Activated naive CD8-positive, alpha-beta T cell treated with anti-CD3 and anti-CD28 coated beads for 36 hours (primary cell): ENCODE measurements around the gene UROC1. TPM values are rescaled to one million over a fixed set of nuclear protein-coding genes. Genes with fewer than 3 reads are reported as not detected.
A peak's percentile ranks its signal among the peaks of the same experiment; 100 is the strongest.

Source experiments
- DNase-seq: peaks from one replicate; pipeline ENCODE4 v3.0.0; 2021
- H3K27ac Mint-ChIP-seq: one replicate; pipeline ENCODE4 v1.8.0; 2022; ENCODE audit warnings: mild to moderate bottlenecking, moderate library complexity, mixed read lengths
- H3K27me3 Mint-ChIP-seq: one replicate; pipeline ENCODE4 v1.8.0; 2022; ENCODE audit warnings: mild to moderate bottlenecking, mixed read lengths
- H3K36me3 Mint-ChIP-seq: one replicate; pipeline ENCODE4 v1.8.0; 2021; ENCODE audit warnings: mild to moderate bottlenecking, mixed read lengths
- H3K4me1 Mint-ChIP-seq: one replicate; pipeline ENCODE4 v1.8.0; 2021; ENCODE audit warnings: mixed read lengths
- H3K4me3 Mint-ChIP-seq: one replicate; pipeline ENCODE4 v1.8.0; 2022; ENCODE audit warnings: mild to moderate bottlenecking, moderate library complexity, mixed read lengths
- H3K9me3 Mint-ChIP-seq: one replicate; pipeline ENCODE4 v1.8.0; 2022; ENCODE audit warnings: mixed read lengths
- total RNA-seq, 2 experiments: library from RNA; stranded (reverse); gene quantifications; one replicate each; pipeline ENCODE4 v1.2.3, GENCODE V29; 2021

Gene UROC1
- total RNA-seq, 2 experiments from 2014 or later: not detected

DNA sequence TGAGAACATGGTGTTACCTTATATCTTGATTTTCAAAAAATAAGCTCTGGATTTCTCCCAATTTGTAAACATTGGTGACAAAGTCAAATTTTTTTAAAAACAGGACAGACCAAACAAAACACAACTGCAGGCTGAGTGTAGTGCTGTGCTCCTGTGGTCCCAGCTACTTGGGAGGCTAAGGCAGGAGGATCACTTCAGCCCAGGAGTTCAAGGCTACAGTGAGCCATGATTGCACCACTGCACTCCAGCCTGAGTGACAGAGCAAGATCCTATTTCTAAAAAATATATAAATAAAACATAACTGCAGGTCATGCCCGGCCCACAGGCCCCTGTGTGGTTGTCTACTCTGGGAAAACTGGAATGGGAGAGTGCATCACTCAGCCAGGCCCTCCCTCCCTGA lies 37.9 kb downstream of the UROC1 start:
- no peak overlapping the region for H3K4me3 Mint-ChIP-seq
- no peak overlapping the region for H3K27ac Mint-ChIP-seq
- H3K9me3 Mint-ChIP-seq: no peaks in the 10 kb centered on the region
- H3K4me1 Mint-ChIP-seq: peaks cover 3% of the 10 kb centered on the region
- no peaks in the 10 kb centered on the region for H3K27me3 Mint-ChIP-seq
- DNase-seq: no peak
- H3K36me3 Mint-ChIP-seq: peaks cover under 1% of the 10 kb centered on the region

DNA sequence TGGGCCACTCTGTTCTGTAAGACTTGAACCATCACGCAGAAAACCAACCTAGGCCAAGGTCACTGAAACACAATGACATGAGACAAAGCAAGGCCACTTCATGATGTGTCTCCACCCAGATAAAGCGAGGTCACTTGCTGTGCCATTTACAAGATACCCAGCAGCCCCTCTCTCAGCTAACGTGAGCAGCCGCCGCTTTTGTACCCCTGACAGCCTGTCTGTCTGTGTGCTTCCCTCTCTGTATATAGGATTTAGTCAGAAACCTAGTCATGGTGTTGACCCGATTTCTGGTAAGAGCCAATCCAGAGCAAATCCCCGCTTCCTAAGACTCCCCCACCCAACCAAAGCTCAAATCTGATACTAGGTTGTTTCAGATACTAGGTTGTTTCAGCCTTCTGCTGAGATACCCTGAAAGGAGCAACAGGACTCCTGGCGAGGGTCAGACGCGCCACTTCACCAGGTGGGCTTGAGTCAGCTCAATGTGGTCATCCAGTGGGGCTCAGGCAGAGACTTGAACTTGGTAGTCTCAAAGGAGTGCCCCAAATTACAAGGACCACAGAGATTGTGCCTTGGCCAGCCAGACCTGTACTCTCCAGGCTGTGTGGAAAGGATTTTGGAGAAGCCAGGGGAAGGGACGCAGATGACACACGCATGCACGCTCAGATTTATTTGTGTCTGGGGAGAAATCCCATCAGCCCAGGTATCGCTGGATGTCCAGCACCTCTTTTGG lies 38.8 kb downstream of the UROC1 start:
- H3K27me3 Mint-ChIP-seq: no peaks in the 10 kb centered on the region
- peaks cover 7% of the 10 kb centered on the region for H3K4me1 Mint-ChIP-seq
- DNase-seq: no peak
- H3K27ac Mint-ChIP-seq: no peak overlapping the region
- H3K36me3 Mint-ChIP-seq: peaks cover 10% of the 10 kb centered on the region
- no peaks in the 10 kb centered on the region for H3K9me3 Mint-ChIP-seq
- no peak overlapping the region for H3K4me3 Mint-ChIP-seq

DNA sequence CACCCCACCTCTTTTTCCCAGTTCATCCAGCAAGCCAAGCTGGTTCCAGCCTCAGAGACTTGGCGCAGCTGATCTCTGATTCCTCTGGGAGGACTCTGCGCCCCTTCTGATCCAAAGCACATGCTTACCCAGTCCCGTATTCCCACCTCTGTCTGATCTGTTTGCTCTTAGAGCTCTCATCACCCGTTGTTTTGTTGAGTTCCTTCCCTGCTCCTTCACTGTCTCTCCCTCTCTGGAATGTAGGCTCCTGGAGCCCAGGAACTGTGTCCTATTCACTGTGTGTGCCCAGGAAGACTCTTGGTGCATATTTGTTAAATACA lies 40.6 kb downstream of the UROC1 start:
- Mint-ChIP-seq H3K27ac (no peak overlapping the region), H3K4me1 (peaks cover 25% of the 10 kb centered on the region), H3K27me3 (no peaks in the 10 kb centered on the region), H3K9me3 (no peaks in the 10 kb centered on the region), H3K36me3 (peaks cover 26% of the 10 kb centered on the region), H3K4me3 (peak overlapping the region; percentile 32)
- DNase-seq: no peak

DNA sequence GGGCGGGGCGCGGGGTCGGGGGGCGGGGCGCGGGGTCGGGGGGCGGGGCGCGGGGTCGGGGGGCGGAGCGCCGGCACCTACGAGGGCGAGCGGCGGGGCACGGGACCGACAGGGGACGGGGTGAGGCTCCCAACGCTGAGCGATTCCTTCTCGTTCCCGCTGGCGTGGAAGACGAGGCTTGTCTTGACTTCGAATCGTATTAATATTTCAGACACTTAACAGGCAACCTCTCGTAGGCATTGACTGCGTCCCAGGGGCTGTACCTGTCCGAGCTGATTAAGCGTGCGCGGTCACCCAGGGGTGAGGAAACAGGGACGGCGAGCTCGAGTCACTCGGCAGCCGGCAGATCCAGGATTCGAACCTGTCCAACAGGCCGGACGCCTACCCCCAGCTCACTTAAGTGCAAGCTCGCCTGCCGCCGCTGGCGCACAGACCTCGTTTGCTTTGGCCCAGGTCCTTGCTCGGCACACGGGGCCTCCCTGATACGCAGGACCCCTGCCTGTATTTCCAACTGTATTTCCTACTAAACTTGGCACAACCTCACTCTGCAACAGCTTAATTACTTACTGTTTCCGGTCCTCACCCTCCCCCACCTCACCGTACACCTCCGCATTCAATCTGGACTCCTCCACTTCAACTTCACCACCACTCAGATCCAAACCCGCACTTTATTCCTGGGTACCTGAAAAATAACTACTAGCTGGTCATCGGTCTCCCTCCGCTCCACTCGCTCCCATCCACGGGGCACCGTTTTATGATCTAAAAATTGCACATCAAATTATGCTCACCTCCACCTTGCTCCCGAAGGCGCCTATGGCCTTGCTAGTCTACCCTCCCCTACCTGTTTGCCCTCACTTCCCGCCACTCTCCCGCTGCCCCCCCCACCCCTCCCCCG lies 41.2 kb downstream of the UROC1 start:
- no peak for DNase-seq
- H3K27me3 Mint-ChIP-seq: no peaks in the 10 kb centered on the region
- H3K4me1 Mint-ChIP-seq: peaks cover 25% of the 10 kb centered on the region
- peak overlapping the region; percentile 66 for H3K27ac Mint-ChIP-seq
- no peaks in the 10 kb centered on the region for H3K9me3 Mint-ChIP-seq
- peak overlapping the region; percentile 80 for H3K4me3 Mint-ChIP-seq
- peaks cover 26% of the 10 kb centered on the region for H3K36me3 Mint-ChIP-seq

DNA sequence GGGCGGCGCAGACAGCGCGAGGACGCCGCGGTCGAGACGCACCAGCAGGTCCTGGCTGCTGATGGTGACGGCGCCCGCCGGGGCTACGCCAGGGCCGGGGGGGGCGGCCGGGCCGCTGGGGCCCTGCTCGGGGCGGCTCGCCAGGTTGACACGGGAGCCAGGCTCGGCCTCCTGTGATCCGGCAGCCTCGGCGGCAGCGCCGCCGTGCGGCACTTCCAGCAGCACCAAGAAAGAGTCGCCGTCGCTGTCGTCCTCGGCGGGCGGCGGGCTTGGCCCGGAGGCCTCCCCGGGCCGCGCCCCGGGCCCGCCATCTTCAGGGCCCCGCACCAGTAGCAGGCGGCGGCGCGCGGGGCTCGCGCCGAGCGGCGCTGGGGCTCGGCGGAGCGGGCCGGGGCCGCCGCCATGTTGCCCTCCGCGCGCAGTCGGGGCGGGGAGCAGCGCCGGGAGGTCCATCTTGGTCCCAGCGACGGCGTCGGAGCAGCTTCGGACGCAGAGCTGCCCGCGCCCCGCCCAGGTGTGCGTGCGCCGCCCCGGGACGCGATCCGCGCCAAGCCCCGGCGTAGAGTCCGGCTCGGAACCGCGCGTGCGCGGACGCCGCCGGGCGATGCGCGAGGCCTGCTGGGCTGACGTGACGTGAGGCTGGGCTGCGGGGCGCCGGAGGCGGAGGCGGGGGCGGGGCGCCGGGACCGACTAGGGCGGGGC lies 42.0 kb downstream of the UROC1 start, which contains the start of gene ZXDC:
TSS of gene ZXDC (minus strand) at position 479 of the 702 bp plus-strand sequence. CDS start at position 453, 26 bp downstream.
- Mint-ChIP-seq H3K4me3 (peak within 1 kb of the TSS; percentile 95), H3K4me1 (peaks cover 31% of the 10 kb centered on the region), H3K27ac (peak within 1 kb of the TSS; percentile 84), H3K36me3 (peaks cover 33% of the 10 kb centered on the region), H3K27me3 (no peaks in the 10 kb centered on the region), H3K9me3 (no peaks in the 10 kb centered on the region)
- DNase-seq: peak; percentile 93

DNA sequence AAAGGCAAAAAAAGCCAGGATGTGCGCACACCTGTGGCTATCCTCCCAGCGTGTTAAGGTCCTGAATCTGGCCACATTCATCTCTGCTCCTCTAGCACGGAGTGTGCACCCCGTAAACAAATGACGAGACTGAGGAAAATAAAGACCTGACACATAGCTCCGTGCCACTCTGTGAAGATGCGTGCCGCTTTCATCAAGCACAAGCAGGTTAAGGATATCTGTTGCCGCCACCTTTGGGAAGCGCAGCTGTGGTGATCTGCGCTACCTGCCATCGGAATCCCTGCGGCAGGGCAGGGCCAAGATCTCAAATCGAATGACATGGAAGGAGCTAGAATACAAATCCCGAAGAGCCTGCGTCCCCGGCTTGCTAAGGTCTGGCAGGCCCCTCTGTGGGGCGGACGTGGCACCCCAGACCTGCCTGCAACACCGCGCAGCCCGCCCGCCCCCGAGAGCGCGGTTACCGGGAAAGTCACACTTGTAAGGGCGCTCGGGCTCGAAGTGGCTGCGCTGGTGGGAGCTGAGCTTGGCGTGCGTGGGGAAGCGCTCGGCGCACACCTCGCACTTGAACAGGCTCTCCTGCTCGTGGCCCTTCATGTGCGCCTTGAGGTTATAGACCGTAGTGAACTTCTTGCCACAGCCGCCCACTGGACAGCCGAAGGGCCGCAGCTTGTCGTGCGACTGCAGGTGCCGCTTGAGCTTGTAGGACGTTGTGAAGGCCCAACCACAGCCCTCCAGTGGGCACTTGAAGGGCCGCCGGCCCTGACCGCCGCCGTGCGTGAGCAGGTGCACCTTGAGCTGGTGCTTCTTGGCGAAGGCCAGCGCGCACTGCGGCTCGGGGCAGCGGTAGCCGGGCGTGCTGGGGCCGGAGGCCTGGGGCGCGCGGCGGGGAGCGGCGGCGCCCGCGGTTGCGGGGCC lies 42.8 kb downstream of the UROC1 start:
- Mint-ChIP-seq H3K27me3 (no peaks in the 10 kb centered on the region), H3K4me3 (peak overlapping the region; percentile 95), H3K36me3 (peaks cover 35% of the 10 kb centered on the region), H3K27ac (peak overlapping the region; percentile 84), H3K4me1 (peaks cover 33% of the 10 kb centered on the region), H3K9me3 (no peaks in the 10 kb centered on the region)
- peak; percentile 46 for DNase-seq

DNA sequence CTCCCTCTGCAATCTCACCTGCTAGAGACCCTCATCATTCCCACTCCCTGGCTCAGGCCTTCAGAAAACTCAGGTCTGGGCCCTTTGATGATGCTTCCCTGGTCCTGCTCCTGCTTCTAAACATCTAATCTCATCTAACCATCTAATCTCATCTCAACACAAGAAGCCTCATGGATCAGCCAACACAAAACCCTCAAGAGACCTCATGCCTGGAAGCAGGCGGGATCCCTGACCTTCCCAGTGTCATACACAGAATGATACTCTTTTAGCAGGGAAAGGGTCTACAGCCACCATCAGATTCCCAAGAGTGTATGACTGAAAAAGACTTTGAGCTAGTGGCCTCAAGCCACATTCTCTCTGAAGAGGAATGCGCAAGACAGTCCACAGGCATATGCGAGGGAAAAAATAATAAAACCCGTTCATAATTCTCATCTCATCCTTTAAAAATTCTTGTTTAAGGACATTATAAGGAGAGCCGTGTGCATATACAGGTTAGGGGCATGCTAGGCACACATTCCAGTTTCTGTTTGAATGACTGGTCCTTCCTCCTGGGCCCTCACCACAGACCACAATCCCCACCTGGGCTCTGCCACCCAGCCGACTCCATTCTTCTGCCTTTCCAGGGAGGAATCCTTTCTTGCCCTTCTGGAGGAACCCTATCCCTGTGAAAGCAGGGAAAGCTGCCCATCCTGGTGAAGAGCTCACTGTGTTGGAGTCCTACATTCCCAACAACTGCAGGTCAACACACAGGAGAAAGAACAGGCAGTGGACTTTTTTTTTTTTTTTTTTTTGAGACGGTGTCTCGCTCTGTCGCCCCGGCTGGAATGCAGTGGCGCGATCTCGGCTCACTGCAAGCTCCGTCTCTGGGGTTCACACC lies 44.0 kb downstream of the UROC1 start:
- Mint-ChIP-seq H3K36me3 (peaks cover 45% of the 10 kb centered on the region), H3K9me3 (no peaks in the 10 kb centered on the region), H3K4me1 (peaks cover 44% of the 10 kb centered on the region), H3K27me3 (no peaks in the 10 kb centered on the region), H3K27ac (peak overlapping the region; percentile 21), H3K4me3 (peak overlapping the region; percentile 95)
- no peak for DNase-seq

DNA sequence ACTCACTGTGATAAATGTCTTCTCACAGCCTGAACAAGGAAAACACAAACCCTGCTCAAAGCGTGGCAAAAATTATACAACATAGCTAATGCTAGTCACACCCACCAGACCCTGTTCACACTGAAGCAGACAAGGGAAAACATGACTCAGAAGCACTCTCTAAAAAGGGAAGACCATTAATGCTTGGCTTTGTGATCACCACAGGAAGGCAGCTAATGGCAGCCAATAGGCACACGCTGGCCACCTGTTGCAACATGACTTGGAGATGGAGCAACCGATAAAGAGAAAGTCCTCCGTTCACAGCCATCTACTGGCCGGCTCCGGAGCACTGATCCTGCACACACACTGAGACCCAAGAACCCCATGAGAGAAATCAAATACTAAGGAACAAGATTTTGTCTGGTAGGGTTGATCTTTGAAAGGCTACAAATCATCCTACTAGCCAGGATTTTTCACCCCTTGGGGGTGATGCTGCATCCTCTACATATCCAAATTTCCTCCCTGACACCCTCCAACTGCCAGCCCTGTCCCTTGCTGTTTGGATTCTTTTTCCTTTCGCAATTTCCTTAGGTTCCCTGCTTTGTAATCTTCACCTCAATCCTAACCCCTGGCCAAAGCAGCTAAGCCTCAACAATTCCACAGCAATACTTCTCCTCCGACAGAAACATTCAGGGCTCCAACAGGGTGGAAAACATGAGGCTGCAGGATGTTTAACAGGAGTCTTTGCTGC lies 45.1 kb downstream of the UROC1 start:
- no peaks in the 10 kb centered on the region for H3K27me3 Mint-ChIP-seq
- H3K4me3 Mint-ChIP-seq: peak overlapping the region; percentile 95
- H3K36me3 Mint-ChIP-seq: peaks cover 52% of the 10 kb centered on the region
- H3K9me3 Mint-ChIP-seq: no peaks in the 10 kb centered on the region
- H3K4me1 Mint-ChIP-seq: peaks cover 52% of the 10 kb centered on the region
- no peak for DNase-seq
- H3K27ac Mint-ChIP-seq: peak overlapping the region; percentile 72

DNA sequence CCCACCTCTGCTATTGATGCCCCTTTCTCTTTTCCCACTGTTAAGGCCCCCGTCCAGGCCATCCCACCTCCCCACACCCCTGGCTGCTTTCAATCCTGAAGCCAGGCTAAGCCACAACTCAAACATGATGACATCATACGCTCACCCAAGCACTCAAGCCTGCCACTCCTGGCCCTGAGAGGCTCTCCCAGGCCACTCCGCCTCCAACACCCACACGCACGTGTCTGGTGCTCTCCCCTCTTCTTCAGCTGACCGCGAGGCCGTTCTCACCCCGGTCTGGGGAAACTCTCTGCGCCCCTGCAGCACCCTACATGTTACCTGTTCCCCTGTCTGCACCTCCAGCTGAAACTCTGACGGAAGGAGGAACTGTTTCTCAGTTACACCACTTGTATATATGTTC lies 48.1 kb downstream of the UROC1 start:
- no peaks in the 10 kb centered on the region for H3K9me3 Mint-ChIP-seq
- no peak overlapping the region for H3K4me3 Mint-ChIP-seq
- peaks cover 53% of the 10 kb centered on the region for H3K36me3 Mint-ChIP-seq
- H3K27ac Mint-ChIP-seq: no peak overlapping the region
- DNase-seq: no peak
- no peaks in the 10 kb centered on the region for H3K27me3 Mint-ChIP-seq
- H3K4me1 Mint-ChIP-seq: peaks cover 52% of the 10 kb centered on the region

DNA sequence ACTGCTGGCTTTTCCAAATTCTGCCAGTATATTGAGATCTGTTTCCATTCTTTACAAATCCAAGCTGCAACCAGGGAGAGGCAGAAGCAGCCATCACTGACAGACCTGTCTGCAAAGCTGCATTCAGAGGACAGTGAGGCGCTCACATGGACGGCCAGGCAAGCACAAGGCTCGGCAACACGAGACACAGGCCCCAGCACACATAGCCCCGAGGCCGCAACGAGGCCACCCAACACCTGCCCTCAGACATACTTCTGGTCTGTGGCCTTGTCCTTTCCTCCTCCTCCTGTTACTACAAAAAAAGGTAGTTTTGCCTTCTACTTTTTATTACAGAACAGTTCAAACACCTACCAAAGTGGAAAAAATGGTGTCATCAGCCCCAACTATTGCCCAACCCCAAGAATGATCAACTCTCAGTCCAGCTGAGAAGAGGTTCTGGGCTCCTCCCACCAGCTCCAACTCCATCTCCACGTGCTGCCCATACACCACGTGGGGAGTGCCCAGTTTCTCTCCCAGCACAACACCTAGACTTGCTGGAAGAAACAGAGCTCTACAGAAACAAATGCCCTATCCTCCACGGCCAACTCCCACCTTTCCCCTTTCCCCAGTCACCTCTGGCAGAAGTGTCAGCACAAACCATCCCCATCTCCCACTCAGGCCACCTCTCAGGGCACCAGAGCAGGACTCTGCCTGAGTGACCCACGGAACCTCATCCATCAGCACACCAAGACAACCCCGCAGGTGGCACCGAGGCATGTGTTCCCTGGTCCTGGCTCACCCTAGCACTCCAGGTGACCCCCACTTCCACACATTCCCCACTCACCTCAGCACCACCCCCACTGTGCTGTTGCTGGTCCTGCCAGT lies 49.3 kb downstream of the UROC1 start:
- no peaks in the 10 kb centered on the region for H3K27me3 Mint-ChIP-seq
- no peaks in the 10 kb centered on the region for H3K9me3 Mint-ChIP-seq
- H3K36me3 Mint-ChIP-seq: peaks cover 40% of the 10 kb centered on the region
- DNase-seq: no peak
- H3K4me3 Mint-ChIP-seq: no peak overlapping the region
- peak overlapping the region; percentile 52 for H3K27ac Mint-ChIP-seq
- H3K4me1 Mint-ChIP-seq: peaks cover 44% of the 10 kb centered on the region

DNA sequence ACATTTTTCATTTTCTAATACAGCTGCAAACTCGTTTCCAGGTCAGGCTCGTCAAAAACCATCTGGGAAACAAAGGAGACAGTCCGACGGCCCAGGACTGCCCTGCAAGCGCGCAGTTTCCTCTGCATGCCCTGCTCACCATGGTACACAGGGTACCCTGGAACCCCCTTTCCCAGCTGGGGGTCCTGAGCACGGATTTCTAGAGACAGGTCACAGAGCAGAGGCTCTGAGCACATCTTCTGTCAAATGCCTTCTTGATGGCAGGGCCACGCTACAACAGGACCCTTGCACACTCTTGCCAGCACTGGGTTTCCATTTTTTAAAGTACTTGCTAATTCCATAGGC lies 50.0 kb downstream of the UROC1 start:
- H3K27ac Mint-ChIP-seq: no peak overlapping the region
- peaks cover 38% of the 10 kb centered on the region for H3K4me1 Mint-ChIP-seq
- H3K9me3 Mint-ChIP-seq: no peaks in the 10 kb centered on the region
- DNase-seq: no peak
- H3K27me3 Mint-ChIP-seq: no peaks in the 10 kb centered on the region
- peaks cover 34% of the 10 kb centered on the region for H3K36me3 Mint-ChIP-seq
- H3K4me3 Mint-ChIP-seq: no peak overlapping the region

DNA sequence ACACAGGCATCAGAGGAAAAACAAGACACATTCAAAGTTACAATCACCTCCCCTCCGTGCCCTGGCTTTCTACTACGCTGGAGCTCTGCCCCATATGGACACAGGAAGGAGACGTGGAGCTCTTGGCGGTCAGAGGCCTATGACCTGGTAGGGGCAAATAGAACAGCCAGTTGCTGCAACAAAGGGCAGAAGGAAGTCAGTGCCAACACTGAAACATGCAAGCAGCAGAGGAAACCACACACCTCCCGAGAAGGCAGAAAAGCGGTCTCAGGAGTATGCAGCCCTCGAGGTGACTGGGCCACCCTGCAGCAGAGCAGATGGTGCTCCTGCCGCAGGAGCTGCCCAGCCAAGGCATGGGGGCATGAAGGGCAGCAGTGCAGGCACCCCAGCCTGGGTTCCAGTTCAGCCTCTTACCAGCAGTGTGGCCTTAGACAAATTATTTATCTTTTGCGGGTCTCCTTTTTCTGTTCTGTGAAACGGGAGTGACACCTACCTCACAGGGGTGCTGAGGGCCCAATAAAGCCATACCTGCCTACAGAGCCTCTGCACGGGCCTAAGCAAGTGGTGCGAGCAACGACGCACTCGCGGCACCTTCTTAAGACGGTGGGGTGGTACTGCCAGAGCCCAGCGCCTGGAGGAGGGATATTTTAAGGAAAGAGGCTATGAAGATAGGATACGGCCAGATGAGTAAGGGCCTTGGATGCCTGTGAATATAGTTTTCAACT lies 50.5 kb downstream of the UROC1 start:
- H3K27ac Mint-ChIP-seq: no peak overlapping the region
- no peak for DNase-seq
- H3K4me3 Mint-ChIP-seq: no peak overlapping the region
- H3K27me3 Mint-ChIP-seq: no peaks in the 10 kb centered on the region
- H3K4me1 Mint-ChIP-seq: peaks cover 32% of the 10 kb centered on the region
- peaks cover 30% of the 10 kb centered on the region for H3K36me3 Mint-ChIP-seq
- no peaks in the 10 kb centered on the region for H3K9me3 Mint-ChIP-seq
